ENCODE results near the gene AXDND1. TPM values are rescaled to one million over a fixed set of nuclear protein-coding genes. Genes with fewer than 3 reads are reported as not detected.
"Not testable (repeated sequence)": the region's sequence is repeated elsewhere in the genome, so short reads cannot be mapped to it uniquely, and the experiment has no call there.

Gene AXDND1
- total RNA-seq, 1 donor from 2014 or later: 0.50 TPM

DNA sequence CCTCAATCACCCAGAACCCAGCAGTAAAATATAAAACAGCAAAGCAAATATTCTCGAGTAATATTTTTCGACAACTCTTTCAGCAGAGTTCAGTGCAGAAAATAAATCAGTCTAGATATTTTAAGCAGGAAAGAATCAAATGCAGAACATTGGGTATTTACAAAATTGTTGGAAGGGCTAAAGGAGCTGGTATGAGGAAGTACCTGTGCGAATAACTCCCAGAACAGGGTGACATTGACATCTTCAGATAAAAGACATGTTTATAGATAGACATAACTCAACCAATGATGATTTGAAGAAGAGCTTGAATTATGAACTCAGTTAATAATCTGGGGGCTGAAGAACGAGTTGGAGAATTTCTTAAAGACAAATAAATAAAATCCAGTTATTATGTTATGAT, 6.4 kb downstream of the AXDND1 start:
- Histone ChIP-seq H3K27me3 (ENCODE audit: control insufficient read depth, insufficient read depth, low read length) (no peaks in the 10 kb centered on the region), H3K36me3 (ENCODE audit: control insufficient read depth, insufficient read depth, low read length) (no peaks in the 10 kb centered on the region), H3K4me3 (ENCODE audit: low read depth, low read length) (no peak overlapping the region)
- DNase-seq (ENCODE audit: low read depth): no peak
- TF ChIP-seq, protein P1, sequence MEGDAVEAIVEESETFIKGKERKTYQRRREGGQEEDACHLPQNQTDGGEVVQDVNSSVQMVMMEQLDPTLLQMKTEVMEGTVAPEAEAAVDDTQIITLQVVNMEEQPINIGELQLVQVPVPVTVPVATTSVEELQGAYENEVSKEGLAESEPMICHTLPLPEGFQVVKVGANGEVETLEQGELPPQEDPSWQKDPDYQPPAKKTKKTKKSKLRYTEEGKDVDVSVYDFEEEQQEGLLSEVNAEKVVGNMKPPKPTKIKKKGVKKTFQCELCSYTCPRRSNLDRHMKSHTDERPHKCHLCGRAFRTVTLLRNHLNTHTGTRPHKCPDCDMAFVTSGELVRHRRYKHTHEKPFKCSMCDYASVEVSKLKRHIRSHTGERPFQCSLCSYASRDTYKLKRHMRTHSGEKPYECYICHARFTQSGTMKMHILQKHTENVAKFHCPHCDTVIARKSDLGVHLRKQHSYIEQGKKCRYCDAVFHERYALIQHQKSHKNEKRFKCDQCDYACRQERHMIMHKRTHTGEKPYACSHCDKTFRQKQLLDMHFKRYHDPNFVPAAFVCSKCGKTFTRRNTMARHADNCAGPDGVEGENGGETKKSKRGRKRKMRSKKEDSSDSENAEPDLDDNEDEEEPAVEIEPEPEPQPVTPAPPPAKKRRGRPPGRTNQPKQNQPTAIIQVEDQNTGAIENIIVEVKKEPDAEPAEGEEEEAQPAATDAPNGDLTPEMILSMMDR (IDR thresholded peaks at IDR 0.05; ENCODE audit: insufficient read depth, low read length, poor library complexity, severe bottlenecking): no peak

DNA sequence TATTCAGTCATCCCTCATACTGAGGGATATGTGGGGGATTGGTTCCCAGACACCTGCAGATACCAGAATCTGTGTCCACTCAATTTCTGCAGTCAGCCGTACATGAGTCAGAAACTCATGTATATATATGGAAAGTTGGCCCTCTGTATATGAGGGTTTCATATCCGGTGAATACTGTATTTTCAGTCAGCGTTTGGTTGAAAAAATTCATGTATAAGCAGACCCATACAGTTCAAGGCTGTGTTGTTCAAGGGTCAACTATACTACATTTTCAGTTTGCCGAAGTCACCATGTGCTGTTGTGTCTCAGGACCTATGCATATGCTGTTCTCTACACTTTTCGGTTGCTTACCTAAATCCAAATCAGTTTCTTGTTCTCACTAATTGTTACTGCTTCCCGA, 10.5 kb downstream of the AXDND1 start:
- Histone ChIP-seq H3K36me3 (ENCODE audit: control insufficient read depth, insufficient read depth, low read length) (no peaks in the 10 kb centered on the region), H3K4me3 (ENCODE audit: low read depth, low read length) (no peak overlapping the region), H3K27me3 (ENCODE audit: control insufficient read depth, insufficient read depth, low read length) (no peaks in the 10 kb centered on the region)
- TF ChIP-seq, protein P1 (IDR thresholded peaks at IDR 0.05; ENCODE audit: insufficient read depth, low read length, poor library complexity, severe bottlenecking): no peak
- no peak for DNase-seq (ENCODE audit: low read depth)

DNA sequence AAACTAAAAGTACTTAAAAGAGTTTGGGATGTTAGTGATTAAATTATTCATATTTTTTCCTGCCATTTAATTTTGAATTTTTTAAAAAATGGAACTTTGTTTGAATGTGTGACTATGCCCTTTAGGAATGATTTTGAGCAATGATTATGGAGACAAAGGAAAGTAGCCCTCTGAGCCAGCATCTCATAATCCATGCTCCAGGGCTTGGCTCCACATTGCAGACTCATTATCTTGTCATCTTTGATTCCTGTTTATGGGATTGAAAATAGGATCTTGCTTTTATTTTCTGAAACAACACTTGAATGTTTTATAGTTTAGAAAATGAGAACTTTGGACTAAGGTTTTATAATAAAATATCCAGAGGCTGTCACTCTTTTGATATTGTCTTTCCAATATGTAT, 14.5 kb downstream of the AXDND1 start:
- TF ChIP-seq, protein P1 (IDR thresholded peaks at IDR 0.05; ENCODE audit: insufficient read depth, low read length, poor library complexity, severe bottlenecking): no peak
- no peaks in the 10 kb centered on the region for H3K36me3 ChIP-seq (ENCODE audit: control insufficient read depth, insufficient read depth, low read length)
- no peak overlapping the region for H3K4me3 ChIP-seq (ENCODE audit: low read depth, low read length)
- no peak for DNase-seq (ENCODE audit: low read depth)
- H3K27me3 ChIP-seq (ENCODE audit: control insufficient read depth, insufficient read depth, low read length): no peaks in the 10 kb centered on the region

GRCh38 chr1:179384027-179384426, 18.3 kb downstream of the AXDND1 start:
- TF ChIP-seq, protein P1 (IDR thresholded peaks at IDR 0.05; ENCODE audit: insufficient read depth, low read length, poor library complexity, severe bottlenecking): no peak
- no peaks in the 10 kb centered on the region for H3K36me3 ChIP-seq (ENCODE audit: control insufficient read depth, insufficient read depth, low read length)
- DNase-seq (ENCODE audit: low read depth): no peak
- no peaks in the 10 kb centered on the region for H3K27me3 ChIP-seq (ENCODE audit: control insufficient read depth, insufficient read depth, low read length)
- H3K4me3 ChIP-seq (ENCODE audit: low read depth, low read length): no peak overlapping the region

GRCh38 chr1:179385510-179385909, 19.7 kb downstream of the AXDND1 start:
- Histone ChIP-seq H3K36me3 (ENCODE audit: control insufficient read depth, insufficient read depth, low read length) (no peaks in the 10 kb centered on the region), H3K4me3 (ENCODE audit: low read depth, low read length) (no peak overlapping the region), H3K27me3 (ENCODE audit: control insufficient read depth, insufficient read depth, low read length) (no peaks in the 10 kb centered on the region)
- no peak for DNase-seq (ENCODE audit: low read depth)
- TF ChIP-seq, protein P1 (IDR thresholded peaks at IDR 0.05; ENCODE audit: insufficient read depth, low read length, poor library complexity, severe bottlenecking): no peak

DNA sequence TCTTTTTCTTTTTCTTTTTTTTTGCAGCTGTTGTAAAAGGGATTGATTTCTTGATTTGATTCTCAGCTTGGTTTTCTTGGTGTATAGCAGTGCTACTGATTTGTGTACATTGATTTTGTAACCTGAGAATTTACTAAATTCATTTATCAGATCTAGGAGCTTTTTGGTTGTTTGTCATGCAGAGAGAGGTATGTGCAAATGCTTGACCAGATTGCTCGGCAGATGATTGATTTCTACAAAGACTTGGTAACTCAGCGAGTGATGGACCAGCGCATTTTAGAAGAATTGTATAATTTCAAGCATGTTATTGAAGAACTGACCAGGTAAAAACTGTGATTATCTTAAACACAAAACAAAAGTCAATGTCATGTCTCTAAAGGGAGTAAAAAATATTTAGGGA, 27.9 kb downstream of the AXDND1 start:
- DNase-seq (ENCODE audit: low read depth): no peak
- H3K27me3 ChIP-seq (ENCODE audit: control insufficient read depth, insufficient read depth, low read length): no peaks in the 10 kb centered on the region
- H3K4me3 ChIP-seq (ENCODE audit: low read depth, low read length): no peak overlapping the region
- TF ChIP-seq, protein P1 (IDR thresholded peaks at IDR 0.05; ENCODE audit: insufficient read depth, low read length, poor library complexity, severe bottlenecking): no peak
- no peaks in the 10 kb centered on the region for H3K36me3 ChIP-seq (ENCODE audit: control insufficient read depth, insufficient read depth, low read length)

GRCh38 chr1:179399399-179399798, 33.6 kb downstream of the AXDND1 start:
- not testable (repeated sequence) for H3K4me3 ChIP-seq (ENCODE audit: low read depth, low read length); DNase-seq (ENCODE audit: low read depth); H3K27me3 ChIP-seq (ENCODE audit: control insufficient read depth, insufficient read depth, low read length); H3K36me3 ChIP-seq (ENCODE audit: control insufficient read depth, insufficient read depth, low read length)

- not testable (repeated sequence) for H3K4me3 ChIP-seq (ENCODE audit: low read depth, low read length); H3K36me3 ChIP-seq (ENCODE audit: control insufficient read depth, insufficient read depth, low read length); H3K27me3 ChIP-seq (ENCODE audit: control insufficient read depth, insufficient read depth, low read length); DNase-seq (ENCODE audit: low read depth)
These were observed 52.0 kb downstream of the AXDND1 start for GRCh38 chr1:179417760-179418159.

- not testable (repeated sequence) for H3K27me3 ChIP-seq (ENCODE audit: control insufficient read depth, insufficient read depth, low read length); H3K36me3 ChIP-seq (ENCODE audit: control insufficient read depth, insufficient read depth, low read length); H3K4me3 ChIP-seq (ENCODE audit: low read depth, low read length); DNase-seq (ENCODE audit: low read depth)
These were observed 52.9 kb downstream of the AXDND1 start for GRCh38 chr1:179418706-179419105.
